GM12878 (cell line): ENCODE measurements around the gene PPP1R7. TPM values are rescaled to one million over a fixed set of nuclear protein-coding genes. Genes with fewer than 3 reads are reported as not detected.

Experiments
- ATAC-seq: fragments of 200-7000 bp; cut with Tn5 transposase; 3 replicates; pipeline ENCODE4 v1.9.1; 2020; ENCODE audit warnings: mild to moderate bottlenecking, moderate library complexity
- BruUV-seq: library from RNA; stranded (reverse); fragments of 400-500 nt; replicated peaks from 2 replicates; lab custom pipeline; 2021; lab: Mats Ljungman, UMichigan
- CTCF ChIA-PET: fragments of 300-600 bp; sonication (Branson Sonifier 250); formaldehyde crosslinking; extraction: SDS; loops from one replicate; lab custom pipeline; 2021; ENCODE audit warnings: inconsistent platforms; lab: Yijun Ruan, JAX
- POLR2A ChIA-PET: fragments of 350-600 bp; formaldehyde crosslinking; extraction: SDS; loops from one replicate; lab custom pipeline; 2021; ENCODE audit warnings: inconsistent platforms; lab: Charles Lee
- RAD21 ChIA-PET: fragments of 300-600 bp; sonication (Branson Sonifier 250); formaldehyde crosslinking; loops from one replicate; lab custom pipeline; 2023; ENCODE audit warnings: antibody characterized with exemption; ENCODE audit not compliant: unreplicated experiment; lab: Charles Lee
- SMC1A ChIA-PET: fragments of 300-600 bp; sonication (Branson Sonifier 250); formaldehyde crosslinking; loops from one replicate; lab custom pipeline; 2023; ENCODE audit not compliant: unreplicated experiment, uncharacterized antibody; lab: Charles Lee
- DNase-seq: peaks from one replicate; pipeline ENCODE4 v3.0.0-alpha.2; 2011; ENCODE audit warnings: low read depth, low spot score
- FAIRE-seq: peaks from 3 replicates; lab custom pipeline; 2011; peaks lifted over from hg19 to GRCh38; lab: Jason Lieb, UNC
- H2AFZ ChIP-seq: 2 replicates; pipeline ENCODE4 v1.6.0; 2011; ENCODE audit warnings: low read depth, low read length, control low read depth; ENCODE audit not compliant: control insufficient read depth
- H3K27ac ChIP-seq: 2 replicates; pipeline ENCODE4 v1.5.1; 2011; ENCODE audit warnings: control low read depth; ENCODE audit not compliant: control insufficient read depth, insufficient read depth
- H3K27me3 ChIP-seq, 2 experiments: replicated peaks in 1 of 2; 2 replicates each; pipeline versions ENCODE4 v1.6.0 to v1.6.1; 2011; ENCODE audit warnings: low read length in 1 of 2; ENCODE audit not compliant: control insufficient read depth in 2 of 2, insufficient read depth in 2 of 2
- H3K36me3 ChIP-seq, 2 experiments: 2 replicates each; pipeline ENCODE4 v1.5.1; 2011; ENCODE audit warnings: low read length in 1 of 2; ENCODE audit not compliant: control insufficient read depth in 2 of 2, insufficient read depth in 2 of 2
- H3K4me1 ChIP-seq: 2 replicates; pipeline ENCODE4 v1.6.1; 2011; ENCODE audit warnings: mild to moderate bottlenecking, low read length, moderate library complexity, mixed read lengths; ENCODE audit not compliant: control insufficient read depth, insufficient read depth
- H3K4me2 ChIP-seq: 2 replicates; pipeline ENCODE4 v1.6.0; 2011; ENCODE audit warnings: control low read depth; ENCODE audit not compliant: control insufficient read depth, insufficient read depth
- H3K4me3 ChIP-seq: fragments of 200-600 bp; sonication (generic); 2 replicates; pipeline ENCODE4 v1.5.1; 2016
- H3K79me2 ChIP-seq: 2 replicates; pipeline ENCODE4 v1.6.0; 2011; ENCODE audit warnings: low read length; ENCODE audit not compliant: control insufficient read depth, insufficient read depth
- H3K9ac ChIP-seq: 2 replicates; pipeline ENCODE4 v1.8.0; 2011; ENCODE audit warnings: low read length, control low read depth, mixed read lengths; ENCODE audit not compliant: control insufficient read depth, insufficient read depth
- H3K9me3 ChIP-seq: replicated peaks from 3 replicates; pipeline ENCODE4 v1.5.1; 2011; ENCODE audit warnings: mild to moderate bottlenecking, low read length; ENCODE audit not compliant: control insufficient read depth, insufficient read depth
- H4K20me1 ChIP-seq: 2 replicates; pipeline ENCODE4 v1.6.0; 2011; ENCODE audit not compliant: control insufficient read depth, insufficient read depth
- BCL3 ChIP-seq: IDR thresholded peaks from 2 replicates; pipeline ENCODE4 v1.6.1; 2011; ENCODE audit warnings: borderline replicate concordance, low read depth, mild to moderate bottlenecking, moderate library complexity, low read length; ENCODE audit not compliant: insufficient read depth, poor library complexity, severe bottlenecking
- EZH2 ChIP-seq: IDR thresholded peaks from 2 replicates; pipeline ENCODE4 v1.6.1; 2012; ENCODE audit warnings: low read depth, mild to moderate bottlenecking, control low read depth, inconsistent platforms, low read length, borderline replicate concordance; ENCODE audit not compliant: control insufficient read depth
- IRF3 ChIP-seq: fragments of 450-650 bp; IDR thresholded peaks from 2 replicates; pipeline ENCODE4 v1.6.1; 2014; ENCODE audit warnings: mild to moderate bottlenecking
- MAX ChIP-seq: IDR thresholded peaks from 2 replicates; pipeline ENCODE4 v1.6.1; 2012; ENCODE audit warnings: low read depth, low read length, improper control_type of control experiment
- MLLT1 ChIP-seq: fragments of 450-650 bp; IDR thresholded peaks from 2 replicates; pipeline ENCODE4 v1.6.1; 2016; ENCODE audit warnings: mild to moderate bottlenecking
- MXI1 ChIP-seq: fragments of 150-350 bp; IDR thresholded peaks from 2 replicates; pipeline ENCODE4 v1.6.1; 2011; ENCODE audit warnings: low read depth, mild to moderate bottlenecking, inconsistent platforms, low read length, improper control_type of control experiment
- STAT3 ChIP-seq: IDR thresholded peaks from 2 replicates; pipeline ENCODE4 v1.6.1; 2011; ENCODE audit warnings: low read depth, low read length, improper control_type of control experiment
- TARDBP ChIP-seq: IDR thresholded peaks from 2 replicates; pipeline ENCODE4 v1.6.1; 2016; ENCODE audit warnings: borderline replicate concordance
- TBL1XR1 ChIP-seq: IDR thresholded peaks from 2 replicates; pipeline ENCODE4 v1.6.1; 2012; ENCODE audit warnings: low read depth, low read length, improper control_type of control experiment
- ZBTB33 ChIP-seq: fragments of 450-650 bp; IDR thresholded peaks from 2 replicates; pipeline ENCODE4 v1.6.1; 2017; ENCODE audit warnings: mild to moderate bottlenecking
- ZBTB4 ChIP-seq: fragments of 450-650 bp; formaldehyde crosslinking; IDR thresholded peaks from 2 replicates; pipeline ENCODE4 v1.4.0; 2022; ENCODE audit warnings: mild to moderate bottlenecking, moderate library complexity
- ZNF207 ChIP-seq: fragments of 450-650 bp; IDR thresholded peaks from 2 replicates; pipeline ENCODE4 v1.6.1; 2014; ENCODE audit warnings: antibody characterized with exemption, mild to moderate bottlenecking, borderline replicate concordance
- ZZZ3 ChIP-seq: IDR thresholded peaks from 2 replicates; pipeline ENCODE4 v1.6.1; 2011; ENCODE audit warnings: low read depth; ENCODE audit not compliant: control insufficient read depth, insufficient read length
- WGBS: methylation state at CpG from one replicate; pipeline ENCODE4 v1.1.6; 2016; ENCODE audit warnings: low lambda C conversion rate; ENCODE audit not compliant: insufficient replicate concordance, insufficient coverage; ENCODE audit errors: missing lambda C conversion rate; 5-methylcytosine and 5-hydroxymethylcytosine counted together
- in situ Hi-C: fragments of 300-500 bp; cut with MboI; formaldehyde crosslinking; loops from 9 replicates; pipeline ENCODE4 v1.14.3; 2018; ENCODE audit warnings: mixed read lengths
- intact Hi-C: fragments of 100-400 bp; cut with micrococcal nuclease; formaldehyde crosslinking; loops from one replicate; pipeline ENCODE4 v1.14.2; 2022; ENCODE audit not compliant: unreplicated experiment
- polyA plus RNA-seq, 11 experiments: library from polyadenylated mRNA; depleted of rRNA in 4 of 11; unstranded in 6 of 11; stranded (reverse) in 5 of 11; fragments of >200 nt; fragmentation: Nextera tagmentation in 4 of 11; fragmentation: Illumina TruSeq in 1 of 11; extraction: Ambion mirVana in 4 of 11; extraction: Trizol in 1 of 11; gene quantifications; 1 replicate in 1 of 11; 2 replicates in 10 of 11; pipeline versions ENCODE4 v1.2.1 to v1.2.3, GENCODE V29; 2011 to 2016; ENCODE audit warnings: inconsistent platforms in 2 of 11, missing spikeins in 2 of 11, low read depth in 1 of 11
- total RNA-seq, 4 experiments: library from RNA; depleted of rRNA in 3 of 4; stranded (reverse); fragments of >200 nt in 3 of 4; fragmentation: Illumina TruSeq in 1 of 4; extraction: Trizol in 1 of 4; gene quantifications; 2 replicates each; pipeline versions ENCODE4 v1.2.1 to v1.2.3, GENCODE V29; 2013 to 2021

The PPP1R7 gene
- total and polyA plus RNA-seq, 10 of the 15 experiments (the other 5 are each of a cell fraction or from before 2014, with no cell fraction given) = 78.5 to 174 (median 93.7) TPM

GRCh38 chr2:241126201-241126611 is 24.1 kb upstream of the PPP1R7 start:
- intact Hi-C loops = loop anchor here (2.0 kb wide), 2 partner anchors 23 to 27 kb away; partner anchors contain the start of gene PASK
- no peaks in the 10 kb centered on the region for H3K27me3 ChIP-seq
- SMC1A ChIA-PET = interaction anchor here (0.9 to 5.4 kb wide), 5 partner anchors 9 to 48 kb away, joined by 3 to 48 read pairs (median 4); partner anchors contain the start of gene MTERF4
- no peaks in the 10 kb centered on the region for H4K20me1 ChIP-seq
- RAD21 ChIA-PET = interaction anchor here (0.7 to 1.8 kb wide), 5 partner anchors 8 to 48 kb away, joined by 3 to 6 read pairs (median 3); partner anchors contain the start of gene PASK
- peaks cover 31% of the 10 kb centered on the region for H3K79me2 ChIP-seq
- 98% methylated on average over 21 of the region's 21 CpGs for WGBS
- peak overlapping the region; percentile 77 for H3K4me2 ChIP-seq
- no peak overlapping the region; the same call in 1 of the 2 replicates for H3K4me3 ChIP-seq
- peaks cover 43% of the 10 kb centered on the region for H3K4me1 ChIP-seq
- ATAC-seq (no peak), DNase-seq (no peak), FAIRE-seq (no peak)
- CTCF ChIA-PET = interaction anchor here (0.5 to 0.9 kb wide), 2 partner anchors 14 to 371 kb away, joined by 3 to 4 read pairs; no protein-coding TSS in a partner anchor
- no TSS peak for BruUV-seq
- H3K36me3 ChIP-seq = peaks cover 11 to 12% of the 10 kb centered on the region in 2 experiments; a peak in 3 of 4 replicates
- peak overlapping the region; percentile 97; the same call in 1 of the 2 replicates for H3K27ac ChIP-seq
- H3K9me3 ChIP-seq = peaks cover under 1% of the 10 kb centered on the region
- POLR2A ChIA-PET = interaction anchor here (1.2 to 4.3 kb wide), 3 partner anchors 13 to 24 kb away, joined by 3 to 35 read pairs (median 5); partner anchors contain the start of genes PASK and PPP1R7
- H3K9ac ChIP-seq = no peak overlapping the region
- in situ Hi-C loops = no loop called here
- H2AFZ ChIP-seq = no peak overlapping the region
- TF ChIP-seq ZBTB4 (CRISPR knock-in tag) (no peak), MLLT1 (peak; percentile 97), ZNF207 (no peak), ZZZ3 (no peak), EZH2 (no peak), MAX (no peak), MXI1 (no peak), TARDBP (no peak), ZBTB33 (0 out of 2 replicates have a peak, but pooled peaks have one; percentile 33), TBL1XR1 (no peak), BCL3 (no peak), STAT3 (no peak), IRF3 (no peak)
